GM03348 (cell line): ENCODE data around the gene HBA2.
"Not testable (repeated sequence)": the region's sequence is repeated elsewhere in the genome, so short reads cannot be mapped to it uniquely, and the experiment has no call there.

Experiments used
- DNase-seq: peaks from one replicate; pipeline ENCODE4 v3.0.0; 2012; ENCODE audit warnings: low spot score

Gene HBA2

GRCh38 chr16:194516-194915 is 21.8 kb downstream of the HBA2 start:
- DNase-seq, result no peak

GRCh38 chr16:200388-200787 is 27.7 kb downstream of the HBA2 start:
- DNase-seq, result peak; percentile 37

- no peak for DNase-seq
Measured at GRCh38 chr16:203246-203645, 30.6 kb downstream of the HBA2 start.

- DNase-seq, result not testable (repeated sequence)
Measured at GRCh38 chr16:204046-204445, 31.4 kb downstream of the HBA2 start.

- not testable (repeated sequence) for DNase-seq
Measured at GRCh38 chr16:209359-209758, 36.7 kb downstream of the HBA2 start.

GRCh38 chr16:211631-212180 is 39.0 kb downstream of the HBA2 start:
- DNase-seq, result not testable (repeated sequence)

- DNase-seq, result no peak
Measured at GRCh38 chr16:212999-213398, 40.3 kb downstream of the HBA2 start.

GRCh38 chr16:220021-220420 is 47.3 kb downstream of the HBA2 start:
- no peak for DNase-seq
